K562 (cell line): Measurements from ENCODE around the gene BAIAP2L2.

Experiments used
- KAT2B ChIP-seq: IDR thresholded peaks from one replicate; pipeline ENCODE4 v1.6.1; 2012; ENCODE audit warnings: low read depth, mild to moderate bottlenecking, control low read depth, inconsistent platforms, low read length, moderate library complexity
- ZNF584 ChIP-seq: fragments of 200-800 bp; sonication (Bioruptor generic); IDR thresholded peaks from 2 replicates; pipeline ENCODE4 v1.6.1; 2016; ENCODE audit warnings: low read depth, mild to moderate bottlenecking, missing genetic modification characterization, missing compliant biosample characterization
- TF ChIP-seq, protein P1 (sequence below): fragments of 250-450 bp; sonication (Bioruptor Pico); IDR thresholded peaks from 2 replicates; pipeline ENCODE4 v1.5.0; 2020; ENCODE audit warnings: mild to moderate bottlenecking, borderline replicate concordance

DNA sequence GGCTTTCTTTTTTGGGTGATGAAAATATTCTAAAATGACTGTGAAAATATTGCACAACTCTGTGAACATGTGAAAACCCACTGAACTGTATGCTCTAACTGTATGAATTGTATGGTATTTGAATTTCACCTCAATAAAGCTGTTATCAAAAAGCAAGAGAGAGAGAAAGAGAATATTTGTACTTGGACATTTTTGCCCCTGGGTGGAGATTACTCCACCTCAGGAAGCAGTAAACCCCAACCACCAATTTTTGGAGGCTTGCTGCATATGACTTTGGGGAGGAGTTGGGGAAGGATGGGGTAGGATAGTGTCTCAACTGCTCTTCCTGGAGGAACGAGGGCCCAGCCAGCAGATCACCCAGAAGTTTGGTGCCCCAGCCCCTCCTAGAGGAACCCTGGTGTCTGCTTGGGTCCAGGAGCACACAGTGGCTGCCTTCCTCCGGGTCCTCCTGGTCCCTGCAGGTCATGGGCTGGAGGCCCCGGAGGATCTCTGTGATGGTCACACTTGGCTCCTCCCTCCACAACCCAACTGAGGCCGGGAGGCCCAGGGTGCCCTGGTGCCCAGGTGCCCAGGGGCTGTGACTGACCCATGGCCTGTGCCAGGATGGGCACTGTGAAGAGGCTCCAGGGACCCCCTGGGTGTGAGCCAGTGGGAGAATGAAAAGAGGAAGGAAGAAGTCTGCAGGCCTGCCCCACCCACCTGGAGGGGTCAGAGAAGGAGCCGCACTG lies 68.6 kb downstream of the BAIAP2L2 start:
- TF ChIP-seq ZNF584 (no peak), KAT2B (no peak)
- TF ChIP-seq, protein P1, sequence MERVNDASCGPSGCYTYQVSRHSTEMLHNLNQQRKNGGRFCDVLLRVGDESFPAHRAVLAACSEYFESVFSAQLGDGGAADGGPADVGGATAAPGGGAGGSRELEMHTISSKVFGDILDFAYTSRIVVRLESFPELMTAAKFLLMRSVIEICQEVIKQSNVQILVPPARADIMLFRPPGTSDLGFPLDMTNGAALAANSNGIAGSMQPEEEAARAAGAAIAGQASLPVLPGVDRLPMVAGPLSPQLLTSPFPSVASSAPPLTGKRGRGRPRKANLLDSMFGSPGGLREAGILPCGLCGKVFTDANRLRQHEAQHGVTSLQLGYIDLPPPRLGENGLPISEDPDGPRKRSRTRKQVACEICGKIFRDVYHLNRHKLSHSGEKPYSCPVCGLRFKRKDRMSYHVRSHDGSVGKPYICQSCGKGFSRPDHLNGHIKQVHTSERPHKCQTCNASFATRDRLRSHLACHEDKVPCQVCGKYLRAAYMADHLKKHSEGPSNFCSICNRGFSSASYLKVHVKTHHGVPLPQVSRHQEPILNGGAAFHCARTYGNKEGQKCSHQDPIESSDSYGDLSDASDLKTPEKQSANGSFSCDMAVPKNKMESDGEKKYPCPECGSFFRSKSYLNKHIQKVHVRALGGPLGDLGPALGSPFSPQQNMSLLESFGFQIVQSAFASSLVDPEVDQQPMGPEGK = no peak
